Midbrain (tissue), 1 donor: ENCODE measurements around the gene BDKRB2.

Experiments
- DNase-seq: peaks from one replicate; lab custom pipeline; 2025; lab: John Stamatoyannopoulos, UW

BDKRB2 gene

DNA sequence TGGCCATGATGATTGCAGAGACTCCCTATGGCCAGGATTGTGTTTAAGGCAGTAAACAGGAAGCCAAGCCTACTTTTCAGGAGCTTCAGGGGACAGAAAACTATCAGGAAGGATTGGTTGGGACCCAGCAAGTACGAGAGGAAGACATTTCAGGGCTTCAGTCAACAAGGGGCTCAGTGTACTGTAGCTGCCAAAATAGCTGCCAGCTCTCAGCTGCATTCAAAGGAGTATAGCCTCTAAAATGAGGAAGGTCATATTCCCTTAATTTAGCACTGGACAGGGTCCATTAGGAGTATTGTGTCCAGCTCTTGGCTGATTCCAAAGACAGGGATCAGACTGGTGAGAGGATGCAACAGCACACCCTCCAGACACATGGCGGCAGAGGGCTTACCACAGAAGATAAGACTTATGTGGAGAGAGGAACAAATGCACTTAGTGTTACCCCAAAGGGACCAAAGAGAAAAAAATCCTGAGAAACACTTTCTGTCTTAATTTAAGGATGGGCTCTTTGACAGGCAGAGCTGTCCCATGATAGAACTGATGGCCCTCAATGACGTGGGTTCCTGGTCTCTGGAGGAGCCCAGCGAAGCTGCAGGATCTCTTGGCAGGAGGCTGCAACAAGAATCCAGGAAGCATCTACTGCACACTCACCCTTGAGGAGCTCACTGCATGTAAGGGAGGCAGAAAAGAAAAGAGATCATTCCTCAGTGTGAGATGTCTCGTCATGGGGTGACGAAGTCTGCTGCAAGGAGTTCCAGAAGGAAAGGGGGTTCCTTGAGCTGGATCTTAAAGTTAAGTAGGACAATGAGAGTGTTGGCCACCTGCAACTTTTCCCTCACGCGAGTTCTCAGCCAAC, 66.2 kb downstream of the BDKRB2 start:
- DNase-seq = no peak

DNA sequence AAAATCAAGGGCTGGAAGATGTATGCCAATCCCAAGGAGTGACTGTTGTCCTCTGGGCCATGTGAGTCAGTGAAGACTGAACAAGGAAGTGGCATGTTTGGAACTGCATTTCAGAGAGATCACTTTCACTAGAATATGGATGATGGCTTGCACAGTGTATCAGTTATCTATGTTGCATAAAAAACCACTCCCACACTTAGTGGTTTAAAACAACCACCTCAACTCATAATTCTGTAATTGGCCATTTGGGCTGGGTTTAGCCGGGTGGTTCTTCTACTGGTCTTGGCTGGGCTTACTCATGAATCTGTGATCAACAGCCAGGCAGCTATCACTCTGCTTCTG, 66.8 kb downstream of the BDKRB2 start:
- no peak for DNase-seq

DNA sequence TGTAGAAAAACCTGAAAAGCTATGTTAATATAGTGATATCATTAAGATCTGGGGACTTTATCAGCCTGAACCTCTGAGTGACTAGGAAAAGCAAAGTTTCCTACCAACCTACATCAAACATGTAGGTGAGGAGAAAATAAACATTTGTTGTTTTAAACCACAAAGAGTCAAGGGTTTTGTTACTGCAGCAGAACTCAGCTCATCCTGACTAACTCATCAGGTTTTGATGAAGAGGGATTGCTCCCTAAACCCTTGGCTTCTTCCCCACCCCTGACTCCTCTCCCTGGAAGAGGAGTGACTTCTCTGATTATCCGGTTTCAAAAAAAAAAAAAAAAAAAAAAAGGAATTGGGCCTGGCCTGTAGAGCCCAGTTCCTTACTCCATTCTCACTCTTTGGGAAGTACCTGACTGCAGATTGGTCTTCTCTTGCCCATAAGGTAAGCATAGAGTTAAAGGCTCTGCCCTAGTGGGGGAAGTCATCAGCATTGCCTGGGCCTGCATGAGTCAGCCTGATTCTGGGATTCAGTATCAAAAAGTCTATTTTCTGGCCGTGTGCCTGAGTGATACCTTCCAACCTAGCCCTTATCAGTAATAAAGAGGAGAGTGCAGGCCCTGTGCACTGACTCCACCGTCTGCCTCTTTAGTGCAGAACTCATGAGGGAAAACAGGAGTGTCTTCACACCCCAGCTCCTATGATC, 68.3 kb downstream of the BDKRB2 start:
- DNase-seq = no peak

DNA sequence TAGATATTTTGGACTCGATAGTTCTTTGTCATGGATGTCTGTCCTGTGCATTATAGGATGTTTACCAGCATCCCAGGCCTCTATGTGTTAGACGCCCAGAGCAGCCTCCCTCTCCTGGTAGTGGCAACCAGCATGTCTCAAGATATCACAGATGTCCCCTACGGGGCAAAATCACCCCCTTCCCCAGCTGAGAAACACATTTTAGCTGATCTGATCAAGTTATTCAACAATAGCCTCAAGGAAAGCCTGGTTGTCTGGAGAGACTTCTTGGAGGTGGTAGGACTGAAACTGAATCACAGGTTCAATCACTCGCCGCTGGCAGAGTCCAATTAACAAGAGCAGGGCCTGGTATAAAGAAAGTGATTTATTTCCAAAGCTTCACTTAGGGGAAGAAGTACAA, 69.0 kb downstream of the BDKRB2 start:
- no peak for DNase-seq

DNA sequence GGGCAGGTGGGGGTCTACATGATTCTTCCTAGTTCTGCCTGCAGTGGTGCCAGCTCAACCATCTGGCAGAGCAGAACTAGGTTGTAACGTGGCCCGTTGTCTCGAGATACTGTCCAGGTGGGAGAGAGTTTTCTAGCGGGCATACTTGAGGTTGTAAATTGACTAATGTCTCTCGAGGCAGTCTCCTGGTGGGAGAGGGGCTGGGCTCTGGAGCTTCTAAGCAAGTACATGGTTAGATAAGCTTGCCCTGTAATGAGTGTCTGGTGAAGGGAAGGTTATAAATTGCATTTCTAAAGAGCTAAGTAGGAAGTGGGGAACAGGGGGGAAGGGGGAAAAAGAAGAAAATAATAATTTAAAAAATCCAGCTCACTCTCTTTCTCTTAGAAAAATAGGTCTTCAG, 69.5 kb downstream of the BDKRB2 start:
- no peak for DNase-seq

DNA sequence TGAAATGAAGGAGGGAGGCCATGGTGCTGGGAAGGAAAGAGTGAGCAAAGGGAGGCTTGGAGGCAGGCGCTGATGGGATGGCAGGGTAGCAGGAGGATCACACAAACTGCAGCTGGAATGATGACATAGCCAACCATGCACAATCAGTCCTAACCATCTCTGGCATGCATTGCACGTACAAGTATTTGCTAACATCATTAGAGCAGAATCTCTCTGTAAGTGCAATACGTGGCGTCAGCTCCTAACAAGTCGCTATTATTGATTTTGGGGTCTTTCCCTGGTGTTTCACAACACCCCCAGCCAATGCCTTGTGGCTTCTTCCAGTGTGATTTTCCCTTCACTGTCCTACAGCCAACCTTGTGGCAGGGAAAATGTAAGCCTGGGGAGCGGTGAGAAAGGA, 69.9 kb downstream of the BDKRB2 start:
- DNase-seq = peak; percentile 30

DNA sequence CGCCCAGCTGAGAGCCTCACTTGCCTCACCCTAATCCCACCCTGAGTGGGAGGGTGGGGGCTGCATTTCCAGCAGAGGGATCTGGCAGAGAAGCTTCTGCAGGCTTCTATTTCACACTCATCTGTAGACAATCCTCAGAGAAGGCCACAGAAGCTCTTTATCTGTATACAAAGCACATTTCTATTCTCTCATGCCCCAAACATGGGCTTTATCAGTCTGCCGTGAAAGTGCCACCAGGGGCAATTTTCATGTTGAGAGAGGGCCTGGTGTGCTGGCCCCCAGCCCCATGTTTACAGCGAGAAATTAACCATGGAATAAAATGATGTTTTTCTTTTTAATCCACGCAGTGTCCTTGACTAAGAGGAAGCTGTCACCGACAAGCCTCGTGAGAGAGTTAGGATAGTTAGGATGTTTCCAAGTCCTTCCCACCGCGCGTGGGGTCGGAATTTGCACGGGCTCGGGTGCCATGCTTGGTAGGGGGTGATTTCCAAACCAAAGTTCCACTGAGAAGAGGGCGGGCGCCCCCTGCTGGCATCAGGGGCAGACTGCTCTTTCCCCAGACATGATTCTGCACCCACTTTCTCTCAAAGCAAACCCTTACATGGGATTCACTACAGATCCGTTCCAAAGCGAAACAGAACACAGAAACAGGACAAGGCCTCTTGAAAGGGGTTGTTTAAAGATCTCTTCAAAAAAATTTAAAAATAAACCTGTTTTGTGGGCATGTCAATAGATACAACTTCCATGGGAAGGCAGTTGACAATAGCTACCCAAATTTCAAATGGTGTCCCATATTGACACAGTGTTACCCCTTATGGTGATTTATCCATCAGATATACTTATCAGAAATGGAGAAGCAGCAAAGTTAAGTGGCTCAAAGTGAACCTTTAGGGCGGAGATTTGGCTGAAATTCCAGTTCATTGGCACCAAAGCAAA, 70.8 kb downstream of the BDKRB2 start:
- DNase-seq = peak; percentile 81

DNA sequence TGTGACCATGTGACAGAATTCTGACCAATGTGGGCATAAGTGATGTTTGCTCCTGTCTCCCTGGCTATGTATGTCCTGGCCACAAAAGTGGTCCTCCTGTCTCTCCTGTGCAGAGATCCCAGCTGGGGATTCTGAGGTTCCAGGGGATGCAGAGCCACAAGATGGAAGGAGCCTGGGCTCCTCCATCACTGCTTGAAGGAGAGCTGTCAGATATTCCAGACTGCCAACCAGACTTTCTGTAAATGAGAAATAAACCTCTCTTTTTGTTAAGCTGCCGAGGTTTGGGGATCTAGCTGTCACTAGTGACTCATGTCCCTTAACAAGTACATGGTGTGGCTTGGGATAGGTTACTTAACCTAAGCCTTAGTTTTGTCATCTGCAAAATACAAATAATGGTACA, 73.3 kb downstream of the BDKRB2 start:
- no peak for DNase-seq

DNA sequence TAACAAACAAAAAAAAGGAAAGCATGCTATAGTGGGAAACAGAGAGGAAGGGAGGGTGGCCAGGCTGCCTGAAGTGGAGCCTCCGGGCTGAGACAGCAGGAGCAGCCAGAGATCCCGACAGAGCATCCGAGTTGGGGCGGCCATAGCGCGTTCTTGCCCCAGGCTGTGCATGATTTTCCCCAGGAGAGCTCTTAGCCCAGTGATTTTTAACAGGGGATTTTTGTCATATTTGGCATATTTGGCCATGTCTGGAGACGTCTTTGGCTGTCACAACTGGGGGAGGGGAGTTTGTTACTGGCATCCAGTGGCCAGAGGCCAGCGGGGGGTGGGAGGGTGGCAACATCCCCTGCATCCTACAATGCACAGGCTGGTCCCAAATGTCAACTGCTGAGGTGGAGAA, 74.9 kb downstream of the BDKRB2 start:
- no peak for DNase-seq

DNA sequence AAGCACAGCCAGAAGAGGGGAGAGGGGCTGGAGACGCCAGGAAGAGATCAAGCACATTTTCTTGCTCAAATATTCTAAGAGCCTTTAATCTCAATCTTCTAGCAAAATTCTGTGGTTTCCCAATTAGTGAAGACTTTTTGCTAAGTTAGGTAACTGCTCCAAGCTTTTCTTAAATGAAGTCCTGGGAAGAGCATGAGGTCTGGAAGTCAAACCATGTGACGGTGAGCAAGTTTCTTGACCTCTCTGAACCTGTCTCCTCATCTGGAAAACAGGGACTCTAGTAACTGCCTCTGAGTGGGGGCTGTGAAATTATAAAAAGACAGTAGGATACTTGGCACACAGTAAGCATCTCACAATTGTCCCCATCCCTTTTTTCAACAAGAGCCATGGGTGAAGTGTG, 75.5 kb downstream of the BDKRB2 start:
- no peak for DNase-seq

DNA sequence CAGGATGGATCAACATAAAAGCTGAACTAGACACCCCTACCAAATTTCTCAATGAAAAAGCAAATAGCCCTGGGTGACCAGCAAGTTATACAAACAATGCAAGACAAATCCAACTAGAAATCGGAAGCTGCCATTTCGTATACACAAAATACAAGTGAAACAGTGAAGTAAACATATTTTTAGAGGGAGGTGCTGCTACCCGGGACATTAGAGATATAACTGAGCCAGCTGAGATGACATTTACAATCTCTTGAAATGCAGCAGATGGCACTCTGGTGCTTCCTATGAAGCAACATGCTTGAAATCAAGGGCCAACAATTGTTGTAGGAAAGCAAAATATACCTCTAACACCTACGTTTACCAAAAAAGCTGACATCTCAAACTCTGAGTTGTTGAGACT, 76.8 kb downstream of the BDKRB2 start:
- DNase-seq = no peak

DNA sequence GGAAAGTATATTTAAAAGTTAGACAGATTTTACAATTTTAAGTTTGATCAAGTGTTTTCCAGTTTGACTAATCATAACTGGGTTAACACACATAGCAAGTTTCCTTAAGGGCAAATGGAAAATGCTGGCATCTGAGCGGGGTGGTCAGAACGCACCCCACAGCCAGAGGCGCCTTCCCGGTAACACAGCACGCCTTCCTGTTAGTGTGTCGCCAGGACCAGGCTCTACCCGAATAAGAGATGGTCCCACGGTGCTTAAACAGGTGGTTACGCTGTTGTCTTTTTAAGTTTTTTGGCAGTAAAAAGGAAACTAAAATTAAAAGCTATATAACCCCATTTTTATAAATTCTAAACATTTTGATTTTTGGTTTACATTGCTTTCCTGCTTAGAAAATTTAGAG, 79.4 kb downstream of the BDKRB2 start:
- no peak for DNase-seq

DNA sequence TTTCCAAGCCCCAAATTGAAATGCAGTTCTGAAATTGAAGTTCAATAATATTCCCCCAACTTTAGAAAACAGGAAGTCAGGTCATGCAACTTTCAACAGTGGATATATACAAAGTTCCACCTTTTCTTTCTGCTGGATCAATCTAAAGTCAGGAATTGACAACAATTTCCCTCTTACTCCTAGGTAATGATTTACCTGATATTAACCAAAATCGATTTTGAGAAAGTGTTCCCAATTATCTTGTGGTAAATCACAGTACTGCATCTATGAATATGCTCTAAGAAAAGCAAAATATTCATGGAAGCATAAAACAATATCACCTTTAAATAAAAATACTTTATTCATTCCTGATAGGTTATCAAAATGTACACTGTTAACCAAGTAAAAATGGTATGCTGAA, 79.8 kb downstream of the BDKRB2 start:
- no peak for DNase-seq

DNA sequence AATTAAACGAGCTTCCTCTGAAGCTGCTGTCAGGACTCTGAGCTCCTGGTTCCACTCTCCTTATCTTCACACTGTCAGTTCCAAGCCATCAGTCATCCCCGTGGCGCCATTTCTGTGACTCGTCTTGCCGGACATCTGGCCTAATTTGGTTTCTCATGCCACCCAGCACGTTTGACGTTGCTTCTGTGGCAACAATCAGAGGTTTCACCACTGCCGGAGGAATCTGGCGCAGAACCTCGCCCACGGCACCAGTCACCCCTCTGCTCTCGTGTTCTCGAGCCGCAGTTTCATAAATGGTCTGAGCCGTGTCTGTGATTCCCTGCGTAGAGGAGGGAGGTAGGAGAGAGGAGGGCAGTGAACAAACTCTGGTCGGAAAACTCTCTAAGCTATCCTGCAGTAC, 81.0 kb downstream of the BDKRB2 start:
- DNase-seq = no peak

DNA sequence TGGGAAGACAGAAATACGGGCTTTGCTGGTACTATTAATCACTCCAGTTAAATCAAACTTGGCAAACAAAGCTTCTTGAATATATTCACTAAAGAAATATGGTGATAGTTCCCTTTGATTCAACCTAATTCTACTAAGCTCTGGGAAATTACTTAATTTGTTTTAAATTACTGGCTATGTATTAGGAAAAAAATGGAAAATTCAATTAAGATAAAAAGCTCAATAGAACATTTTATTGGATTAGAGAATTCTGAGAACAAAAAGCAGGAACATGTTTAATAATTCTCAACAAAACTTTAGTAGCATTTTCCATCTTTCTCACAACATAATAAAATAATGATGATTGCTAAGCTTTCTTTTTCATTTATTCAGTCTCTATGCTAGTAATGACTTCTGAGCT, 81.6 kb downstream of the BDKRB2 start:
- no peak for DNase-seq

DNA sequence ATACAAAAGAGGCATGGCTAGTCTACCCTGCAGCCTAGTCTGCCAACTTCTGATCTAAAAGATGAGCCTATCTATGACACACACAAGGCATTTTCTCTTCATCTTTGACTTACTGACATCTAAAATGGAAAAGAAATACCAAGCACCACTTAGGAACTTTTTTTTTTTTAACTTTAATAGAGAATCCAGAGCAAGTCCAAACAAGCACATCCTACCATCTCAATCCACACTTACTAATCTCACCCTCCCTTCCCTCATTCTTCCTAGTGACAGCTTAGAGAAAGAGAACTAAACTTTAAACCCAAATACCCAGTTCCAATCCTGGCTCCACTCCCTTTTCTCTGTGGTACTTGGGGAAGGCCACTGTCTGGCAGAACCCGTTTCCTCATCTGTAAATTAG, 83.2 kb downstream of the BDKRB2 start:
- no peak for DNase-seq
